Parathyroid adenoma (tissue), 2 donors: ENCODE measurements around the gene ERN1.
A peak's percentile ranks its signal among the peaks of the same experiment; 100 is the strongest.

Experiments used
- H2AFZ ChIP-seq: fragments of 300-600 bp; sonication (generic); one replicate; pipeline ENCODE4 v1.7.0; 2017; ENCODE audit warnings: antibody characterized with exemption, mild to moderate bottlenecking
- H3K27ac ChIP-seq: fragments of 300-600 bp; sonication (generic); one replicate; pipeline ENCODE4 v1.7.0; 2017
- H3K27me3 ChIP-seq: fragments of 300-600 bp; sonication (generic); one replicate; pipeline ENCODE4 v1.7.0; 2017; ENCODE audit warnings: low read length; ENCODE audit not compliant: control insufficient read depth, insufficient read depth
- H3K36me3 ChIP-seq: fragments of 300-600 bp; sonication (generic); one replicate; pipeline ENCODE4 v1.7.0; 2017; ENCODE audit warnings: low read length; ENCODE audit not compliant: control insufficient read depth, insufficient read depth
- H3K4me1 ChIP-seq: fragments of 300-600 bp; sonication (generic); one replicate; pipeline ENCODE4 v1.7.0; 2017; ENCODE audit warnings: control low read depth
- H3K4me2 ChIP-seq: fragments of 300-600 bp; sonication (generic); one replicate; pipeline ENCODE4 v1.7.0; 2017; ENCODE audit warnings: low read length
- H3K4me3 ChIP-seq: fragments of 300-600 bp; sonication (generic); one replicate; pipeline ENCODE4 v1.7.0; 2017; ENCODE audit warnings: low read depth, low read length
- H3K79me2 ChIP-seq: fragments of 300-600 bp; sonication (generic); one replicate; pipeline ENCODE4 v1.7.0; 2017; ENCODE audit warnings: control low read depth
- H3K9ac ChIP-seq: fragments of 300-600 bp; sonication (generic); one replicate; pipeline ENCODE4 v1.7.0; 2017; ENCODE audit warnings: mild to moderate bottlenecking
- H3K9me3 ChIP-seq: fragments of 300-600 bp; sonication (generic); one replicate; pipeline ENCODE4 v1.7.0; 2017; ENCODE audit warnings: low read length; ENCODE audit not compliant: control insufficient read depth
- TF ChIP-seq, protein P1 (sequence below): fragments of 300-600 bp; sonication (generic); IDR thresholded peaks from one replicate; pipeline ENCODE4 v1.7.0; 2017; ENCODE audit warnings: antibody characterized with exemption, mild to moderate bottlenecking
- donor health status: primary hyperparathyroidism.

ERN1 gene

DNA sequence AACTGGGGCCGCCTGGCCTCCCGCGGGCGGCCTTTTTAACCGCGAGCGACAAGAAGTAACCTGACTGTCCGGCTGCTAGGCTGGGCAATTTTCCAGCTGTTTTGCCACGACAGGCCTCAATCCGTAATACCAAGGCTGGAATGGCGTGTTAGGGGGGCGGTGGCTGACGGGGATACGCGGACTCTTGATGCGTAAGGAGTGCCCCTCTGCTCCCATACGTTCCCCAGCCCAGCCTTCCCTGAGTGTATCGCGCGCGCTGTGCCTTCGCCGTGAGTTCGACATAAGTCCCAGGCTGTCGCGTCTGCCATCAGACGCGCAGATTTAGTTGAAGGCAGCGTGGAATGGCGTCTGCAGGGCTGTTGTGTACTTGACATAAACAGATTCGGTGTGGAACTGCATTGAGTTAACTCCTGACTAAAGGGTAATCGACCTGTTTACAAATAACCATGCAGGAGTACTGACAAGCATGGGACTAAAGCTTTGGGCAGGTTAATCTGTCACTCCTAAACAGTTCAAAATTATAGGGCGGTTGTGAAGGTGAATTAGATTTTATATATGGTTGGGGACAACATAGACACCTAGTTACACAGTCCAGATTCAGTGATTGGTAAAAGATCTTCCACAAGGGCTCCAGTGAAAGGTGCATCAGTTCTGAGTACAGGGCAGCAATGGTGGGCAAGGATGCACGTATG is 16.6 kb upstream of the ERN1 start:
- Histone ChIP-seq H3K4me3 (peak overlapping the region; percentile 84), H3K4me2 (peak overlapping the region; percentile 87), H3K9ac (peak overlapping the region; percentile 97), H3K27ac (peak overlapping the region; percentile 98), H3K9me3 (no peaks in the 10 kb centered on the region), H2AFZ (peak overlapping the region; percentile 83), H3K4me1 (peaks cover 20% of the 10 kb centered on the region), H3K27me3 (no peaks in the 10 kb centered on the region), H3K79me2 (no peaks in the 10 kb centered on the region), H3K36me3 (no peaks in the 10 kb centered on the region)
- TF ChIP-seq, protein P1, sequence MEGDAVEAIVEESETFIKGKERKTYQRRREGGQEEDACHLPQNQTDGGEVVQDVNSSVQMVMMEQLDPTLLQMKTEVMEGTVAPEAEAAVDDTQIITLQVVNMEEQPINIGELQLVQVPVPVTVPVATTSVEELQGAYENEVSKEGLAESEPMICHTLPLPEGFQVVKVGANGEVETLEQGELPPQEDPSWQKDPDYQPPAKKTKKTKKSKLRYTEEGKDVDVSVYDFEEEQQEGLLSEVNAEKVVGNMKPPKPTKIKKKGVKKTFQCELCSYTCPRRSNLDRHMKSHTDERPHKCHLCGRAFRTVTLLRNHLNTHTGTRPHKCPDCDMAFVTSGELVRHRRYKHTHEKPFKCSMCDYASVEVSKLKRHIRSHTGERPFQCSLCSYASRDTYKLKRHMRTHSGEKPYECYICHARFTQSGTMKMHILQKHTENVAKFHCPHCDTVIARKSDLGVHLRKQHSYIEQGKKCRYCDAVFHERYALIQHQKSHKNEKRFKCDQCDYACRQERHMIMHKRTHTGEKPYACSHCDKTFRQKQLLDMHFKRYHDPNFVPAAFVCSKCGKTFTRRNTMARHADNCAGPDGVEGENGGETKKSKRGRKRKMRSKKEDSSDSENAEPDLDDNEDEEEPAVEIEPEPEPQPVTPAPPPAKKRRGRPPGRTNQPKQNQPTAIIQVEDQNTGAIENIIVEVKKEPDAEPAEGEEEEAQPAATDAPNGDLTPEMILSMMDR = no peak

DNA sequence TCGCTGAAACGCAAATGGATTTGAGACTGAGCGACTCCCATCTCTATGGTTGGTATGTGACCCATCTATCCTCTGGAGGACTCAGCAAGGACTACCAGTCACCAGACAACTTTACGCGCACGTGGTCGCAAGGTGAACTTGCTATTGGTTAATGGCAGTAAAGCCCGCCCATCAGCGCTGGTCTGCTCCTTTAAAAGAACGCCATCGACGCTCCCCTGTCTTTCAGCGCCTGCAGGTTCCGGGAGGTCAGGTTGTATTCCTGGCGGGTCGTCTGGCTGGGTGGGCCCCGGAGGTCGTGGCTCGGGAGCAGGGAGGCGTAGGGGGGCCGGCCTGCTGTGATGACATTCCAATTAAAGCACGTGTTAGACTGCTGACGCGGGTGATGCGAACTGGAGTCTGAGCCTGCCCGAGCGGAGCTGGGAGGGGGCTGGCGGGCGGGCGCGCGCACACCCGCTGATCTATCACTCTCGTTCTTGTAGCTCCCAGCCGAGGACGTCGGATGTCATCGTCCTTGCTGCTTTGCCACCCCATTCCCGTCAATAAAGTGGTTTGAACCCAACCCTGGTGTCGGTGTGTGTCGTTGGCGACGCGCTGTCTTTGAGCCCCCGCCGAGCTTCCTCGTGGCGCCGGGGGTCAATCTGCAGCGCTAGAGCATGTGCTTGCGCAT is 15.9 kb upstream of the ERN1 start:
- peak overlapping the region; percentile 97 for H3K9ac ChIP-seq
- H3K36me3 ChIP-seq = no peaks in the 10 kb centered on the region
- no peaks in the 10 kb centered on the region for H3K79me2 ChIP-seq
- peaks cover 20% of the 10 kb centered on the region for H3K4me1 ChIP-seq
- H2AFZ ChIP-seq = peak overlapping the region; percentile 83
- TF ChIP-seq, protein P1 = no peak
- peak overlapping the region; percentile 84 for H3K4me3 ChIP-seq
- H3K9me3 ChIP-seq = no peaks in the 10 kb centered on the region
- no peaks in the 10 kb centered on the region for H3K27me3 ChIP-seq
- H3K4me2 ChIP-seq = peak overlapping the region; percentile 92
- H3K27ac ChIP-seq = peak overlapping the region; percentile 98

DNA sequence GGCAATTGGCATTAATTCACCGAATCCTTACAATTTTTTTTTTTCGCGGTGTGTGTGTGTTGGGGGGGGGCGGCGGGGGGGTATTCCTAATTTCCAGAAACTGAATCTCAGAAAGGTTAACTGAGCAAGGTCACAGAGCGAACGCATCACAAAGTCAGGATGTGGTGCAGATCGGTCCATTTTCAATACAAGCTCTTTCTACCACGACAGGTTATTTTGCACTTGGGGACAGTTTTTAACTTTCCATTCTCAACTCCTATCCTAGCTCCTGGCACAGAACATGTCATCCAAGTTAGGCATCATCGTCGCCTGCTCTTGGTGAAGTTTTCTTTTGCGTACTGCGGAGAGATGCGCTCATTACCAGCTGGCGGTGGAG is 15.4 kb upstream of the ERN1 start:
- peak overlapping the region; percentile 98 for H3K27ac ChIP-seq
- H3K9ac ChIP-seq = no peak overlapping the region
- H3K4me3 ChIP-seq = peak overlapping the region; percentile 84
- no peaks in the 10 kb centered on the region for H3K9me3 ChIP-seq
- H2AFZ ChIP-seq = peak overlapping the region; percentile 83
- no peaks in the 10 kb centered on the region for H3K27me3 ChIP-seq
- no peaks in the 10 kb centered on the region for H3K36me3 ChIP-seq
- peaks cover 20% of the 10 kb centered on the region for H3K4me1 ChIP-seq
- peak overlapping the region; percentile 92 for H3K4me2 ChIP-seq
- TF ChIP-seq, protein P1 = no peak
- H3K79me2 ChIP-seq = no peaks in the 10 kb centered on the region

DNA sequence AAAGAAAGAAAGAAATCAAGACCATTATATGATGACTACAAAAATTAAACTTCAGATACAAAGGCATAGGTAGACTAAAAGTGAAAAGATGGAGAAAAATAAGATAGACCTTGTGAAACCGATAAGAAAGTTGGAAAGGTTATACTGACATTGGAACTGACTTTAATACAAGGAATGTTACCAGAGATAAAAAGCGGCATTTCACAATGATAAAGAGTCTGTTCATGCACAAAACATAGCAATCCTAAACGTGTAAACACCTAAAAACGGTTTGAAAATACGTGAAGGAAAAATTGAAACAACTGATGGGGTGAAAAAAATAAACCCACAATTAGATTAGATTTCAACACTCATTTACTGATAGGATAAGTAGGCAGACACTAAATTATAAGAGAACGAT is 9.6 kb upstream of the ERN1 start:
- no peak overlapping the region for H3K4me3 ChIP-seq
- TF ChIP-seq, protein P1 = no peak
- no peak overlapping the region for H3K9ac ChIP-seq
- no peak overlapping the region for H2AFZ ChIP-seq
- no peaks in the 10 kb centered on the region for H3K27me3 ChIP-seq
- no peak overlapping the region for H3K27ac ChIP-seq
- H3K4me1 ChIP-seq = no peaks in the 10 kb centered on the region
- no peaks in the 10 kb centered on the region for H3K9me3 ChIP-seq
- H3K36me3 ChIP-seq = no peaks in the 10 kb centered on the region
- H3K4me2 ChIP-seq = no peak overlapping the region
- no peaks in the 10 kb centered on the region for H3K79me2 ChIP-seq
